ENCODE data around the gene TARP.
"Not testable (repeated sequence)": the region's sequence is repeated elsewhere in the genome, so short reads cannot be mapped to it uniquely, and the experiment has no call there.

The TARP gene

GRCh38 chr7:38235606-38236005 is 37.8 kb downstream of the TARP start:
- ATAC-seq (ENCODE audit: low read depth) (no peak), DNase-seq (no peak)
- Histone ChIP-seq H3K4me1 (ENCODE audit: control insufficient read depth, insufficient read depth, low read length) (no peaks in the 10 kb centered on the region), H3K27me3 (ENCODE audit: control insufficient read depth, insufficient read depth, low read length) (peaks cover 2% of the 10 kb centered on the region; the same call in 1 of the 2 replicates), H3K9me1 (ENCODE audit: insufficient read depth, low read length) (no peaks in the 10 kb centered on the region), H3K36me3 (ENCODE audit: control insufficient read depth, insufficient read depth, low read length) (peaks cover 2% of the 10 kb centered on the region), H4K20me1 (ENCODE audit: insufficient read depth, low read length) (no peaks in the 10 kb centered on the region), H3K56ac (ENCODE audit: extremely low read depth, insufficient read depth, low read length) (no peak overlapping the region), H3K4me3 (ENCODE audit: insufficient read depth, low read depth, low read length) (no peak overlapping the region), H2BK5ac (ENCODE audit: low read depth, low read length, poor library complexity, severe bottlenecking) (no peak overlapping the region), H2BK15ac (ENCODE audit: low read depth, low read length) (no peak overlapping the region), H4K91ac (ENCODE audit: insufficient read depth, low read depth, low read length) (no peak overlapping the region), H4K8ac (ENCODE audit: low read depth in 2 of 2, low read length in 2 of 2) (no peak overlapping the region), H3K18ac (ENCODE audit: low read depth, low read length) (no peak overlapping the region), H3K9ac (ENCODE audit: low read depth, low read length) (no peak overlapping the region), H3K14ac (replicated peaks; ENCODE audit: low read depth, low read length) (no peak overlapping the region), H2AFZ (replicated peaks; ENCODE audit: low read length, poor library complexity) (no peak overlapping the region), H3K79me1 (ENCODE audit: low read depth in 1 of 2, low read length in 2 of 2) (no peaks in the 10 kb centered on the region), H3K4ac (ENCODE audit: low read depth, low read length) (no peak overlapping the region), H2AK5ac (ENCODE audit: low read depth, low read length) (no peak overlapping the region), H2BK20ac (ENCODE audit: low read depth, low read length) (no peak overlapping the region), H3K23ac (ENCODE audit: low read depth, low read length) (no peak overlapping the region), H3K4me2 (ENCODE audit: low read depth, low read length) (no peak overlapping the region), H3K9me3 (ENCODE audit: control insufficient read depth, insufficient read depth, low read length) (no peaks in the 10 kb centered on the region), H2BK120ac (ENCODE audit: low read depth, low read length) (no peak overlapping the region), H2AK9ac (replicated peaks; ENCODE audit: low read depth, low read length, poor library complexity) (no peak overlapping the region), H3K27ac (ENCODE audit: insufficient read depth, low read length) (no peak overlapping the region), H4K5ac (ENCODE audit: low read depth, low read length) (no peak overlapping the region)
- CTCF ChIA-PET, result interaction anchor here (1.5 kb wide), 1 partner anchor 127 kb away, joined by 3 read pairs; no protein-coding TSS in a partner anchor
- dilution Hi-C loops (cut with HindIII; ENCODE audit: low sequenced_read_pairs, unreplicated experiment), result no loop called here
- POLR2A ChIA-PET (ENCODE audit: unreplicated experiment), result no interaction called here
- WGBS, 2 experiments (ENCODE audit: extremely low coverage in 2 of 2, insufficient read length in 1 of 2), result no CpG with 5 or more reads among the region's 4 CpGs
- intact Hi-C loops (cut with micrococcal nuclease), result no loop called here
- in situ Hi-C loops (cut with MboI; ENCODE audit: low sequenced_read_pairs), result no loop called here
- no peak for TF ChIP-seq RAD21 (IDR thresholded peaks at IDR 0.05; ENCODE audit: low read length)
- BruUV-seq (replicated peaks), result no TSS peak

GRCh38 chr7:38234759-38235158 is 38.7 kb downstream of the TARP start:
- H2BK15ac ChIP-seq (ENCODE audit: low read depth, low read length); dilution Hi-C loops (cut with HindIII; ENCODE audit: low sequenced_read_pairs, unreplicated experiment); H4K91ac ChIP-seq (ENCODE audit: insufficient read depth, low read depth, low read length); BruUV-seq (replicated peaks); H2AK9ac ChIP-seq (replicated peaks; ENCODE audit: low read depth, low read length, poor library complexity); POLR2A ChIA-PET (ENCODE audit: unreplicated experiment); H3K9me3 ChIP-seq (ENCODE audit: control insufficient read depth, insufficient read depth, low read length); H2BK5ac ChIP-seq (ENCODE audit: low read depth, low read length, poor library complexity, severe bottlenecking); H2BK20ac ChIP-seq (ENCODE audit: low read depth, low read length); H4K8ac ChIP-seq (ENCODE audit: low read depth in 2 of 2, low read length in 2 of 2); H3K27ac ChIP-seq (ENCODE audit: insufficient read depth, low read length); H3K4me2 ChIP-seq (ENCODE audit: low read depth, low read length); H3K14ac ChIP-seq (replicated peaks; ENCODE audit: low read depth, low read length); H2AK5ac ChIP-seq (ENCODE audit: low read depth, low read length); H3K4me3 ChIP-seq (ENCODE audit: insufficient read depth, low read depth, low read length); H3K9me1 ChIP-seq (ENCODE audit: insufficient read depth, low read length); H3K36me3 ChIP-seq (ENCODE audit: control insufficient read depth, insufficient read depth, low read length); H4K20me1 ChIP-seq (ENCODE audit: insufficient read depth, low read length); H3K79me1 ChIP-seq (ENCODE audit: low read depth in 1 of 2, low read length in 2 of 2); H3K56ac ChIP-seq (ENCODE audit: extremely low read depth, insufficient read depth, low read length); H3K27me3 ChIP-seq (ENCODE audit: control insufficient read depth, insufficient read depth, low read length); H3K18ac ChIP-seq (ENCODE audit: low read depth, low read length); intact Hi-C loops (cut with micrococcal nuclease); DNase-seq; H3K9ac ChIP-seq (ENCODE audit: low read depth, low read length); H3K4ac ChIP-seq (ENCODE audit: low read depth, low read length); H3K4me1 ChIP-seq (ENCODE audit: control insufficient read depth, insufficient read depth, low read length); ATAC-seq (ENCODE audit: low read depth); H3K23ac ChIP-seq (ENCODE audit: low read depth, low read length); H2AFZ ChIP-seq (replicated peaks; ENCODE audit: low read length, poor library complexity); H4K5ac ChIP-seq (ENCODE audit: low read depth, low read length); H2BK120ac ChIP-seq (ENCODE audit: low read depth, low read length); in situ Hi-C loops (cut with MboI; ENCODE audit: low sequenced_read_pairs): not testable (repeated sequence)
- 92% methylated on average over 2 of the region's 11 CpGs; no CpG with 5 or more reads in 1 of the 2 experiments for WGBS, 2 experiments (ENCODE audit: extremely low coverage in 2 of 2, insufficient read length in 1 of 2)
- CTCF ChIA-PET, result interaction anchor here (0.6 to 1.5 kb wide), 3 partner anchors 12 to 638 kb away, joined by 3 to 6 read pairs (median 3); no protein-coding TSS in a partner anchor
